Uterine smooth muscle cell (primary cell): ENCODE results near the gene TMEM114. TPM values are rescaled to one million over a fixed set of nuclear protein-coding genes. Genes with fewer than 3 reads are reported as not detected.

Experiments
- total RNA-seq: library from RNA; depleted of rRNA; stranded (reverse); fragments of >200 nt; gene quantifications from 2 replicates; pipeline ENCODE4 v1.2.3, GENCODE V29; 2014

The TMEM114 gene
- total RNA-seq: not detected in 2 replicates

DNA sequence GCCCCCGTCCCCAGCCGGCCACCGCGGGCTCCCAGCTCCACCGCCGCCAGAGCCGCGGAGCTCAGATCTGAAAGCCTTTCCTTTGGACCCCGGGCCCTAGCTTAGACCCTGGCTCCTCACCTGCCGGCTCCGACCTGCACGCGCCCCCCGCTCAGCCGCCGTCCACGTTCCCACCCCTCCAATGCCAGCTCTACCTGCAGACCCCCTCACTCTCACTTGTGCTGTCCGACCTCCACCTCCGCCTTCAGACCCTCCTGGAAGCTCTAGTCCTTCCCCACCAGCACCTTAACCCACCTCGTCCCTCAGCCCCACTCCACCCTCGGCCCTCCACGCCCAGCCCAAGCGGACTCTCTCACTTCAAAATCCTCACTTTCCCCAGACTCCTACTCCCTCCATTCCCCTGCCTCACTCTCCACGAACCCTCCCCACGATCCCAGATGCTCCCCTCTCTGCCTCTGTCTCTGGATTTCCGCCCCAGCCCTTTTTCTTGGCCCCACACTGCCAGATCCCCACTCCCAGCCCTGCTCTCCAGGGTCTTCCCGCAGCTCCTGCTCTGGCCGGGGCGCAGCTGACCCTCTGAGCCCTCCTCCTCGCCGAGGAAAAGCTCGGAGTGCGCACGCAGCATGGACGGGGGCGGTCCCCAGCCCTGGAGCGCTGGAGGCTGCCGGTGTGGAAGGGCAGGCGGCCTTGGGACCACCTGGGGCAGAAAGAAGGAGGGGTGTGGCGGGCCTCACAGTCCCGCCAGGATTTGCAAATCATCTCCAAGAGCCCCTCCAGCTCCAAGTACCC lies at the start of gene TMEM114:
TMEM114 (minus strand) TSS at position 612 of the 789 bp plus-strand sequence. CDS start 673 bp downstream, outside the sequence.

DNA sequence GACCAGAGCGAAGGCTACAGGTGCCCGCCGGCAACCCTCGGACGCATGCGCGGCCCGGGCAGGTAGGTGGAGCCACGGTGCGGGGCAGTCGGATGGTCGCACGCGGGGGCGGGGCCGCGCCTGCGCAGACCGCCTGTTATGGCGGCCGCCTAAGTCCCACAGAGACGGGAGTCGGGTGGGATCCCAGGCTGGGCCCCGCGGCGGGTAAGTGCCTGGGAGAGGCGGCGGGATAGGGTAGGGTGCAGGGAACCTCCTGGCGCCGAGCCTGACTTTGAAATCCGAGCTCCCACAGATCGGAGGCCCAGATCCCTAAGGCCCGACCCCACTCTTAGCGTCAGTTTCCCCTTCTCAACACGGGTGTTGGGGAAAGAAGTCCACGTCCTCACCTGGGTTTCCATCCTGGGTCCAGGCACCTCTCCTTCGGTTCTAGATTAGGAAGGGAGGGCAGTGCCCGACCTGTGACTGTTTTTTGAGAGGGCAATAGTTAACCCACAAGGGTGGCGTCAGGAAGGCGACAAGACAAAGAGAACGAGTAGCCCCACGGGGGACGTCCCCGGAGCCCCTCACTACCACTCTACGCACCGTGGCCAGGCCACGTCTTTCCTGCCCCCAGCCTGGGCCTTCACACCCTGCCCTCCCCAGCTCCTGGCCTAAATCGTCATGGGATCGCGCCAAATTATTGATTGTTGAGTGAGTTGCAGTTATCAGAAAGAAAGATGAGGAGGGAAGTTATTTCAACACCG lies 31.4 kb upstream of the TMEM114 start, which contains the start of gene METTL22:
METTL22 (plus strand) TSS at position 127 of the 743 bp plus-strand sequence. CDS start 3,968 bp downstream, outside the sequence.

Other genes with a start within 250 kb of the TMEM114 start
- 30.9 and 33.3 TPM in 2 replicates for gene METTL22, start 31.2 kb upstream of the TMEM114 start, total RNA-seq
- 0.44 and 1.2 TPM in 2 replicates for gene ABAT, start 84.1 kb upstream of the TMEM114 start, total RNA-seq
- gene TMEM186, start 207.1 kb upstream of the TMEM114 start, total RNA-seq: 6.5 and 7.4 TPM in 2 replicates
- 27.4 and 30.7 TPM in 2 replicates for gene PMM2, start 207.3 kb upstream of the TMEM114 start, total RNA-seq